Vagina (tissue), 2 donors: Measurements from ENCODE around the gene CTBP1. TPM values are rescaled to one million over a fixed set of nuclear protein-coding genes. Genes with fewer than 3 reads are reported as not detected.
A peak's percentile ranks its signal among the peaks of the same experiment; 100 is the strongest.

Source experiments
- DNase-seq, 2 donors: peaks; one replicate each; pipeline ENCODE4 v3.0.0-alpha.2; 2017; ENCODE audit errors: extremely low spot score in 2 of 2
- H3K27ac ChIP-seq: fragments of 200-600 bp; sonication (generic); one replicate; pipeline ENCODE4 v1.5.1; 2019
- H3K27me3 ChIP-seq: fragments of 200-600 bp; sonication (generic); one replicate; pipeline ENCODE4 v1.5.1; 2019
- H3K36me3 ChIP-seq, 2 donors: fragments of 200-600 bp; sonication (generic); one replicate each; pipeline ENCODE4 v1.5.1; 2017 to 2019
- H3K4me1 ChIP-seq: fragments of 200-600 bp; sonication (generic); one replicate; pipeline ENCODE4 v1.5.1; 2019
- H3K4me3 ChIP-seq, 2 donors: fragments of 200-600 bp; sonication (generic); 1 replicate in 1 of 2; 2 replicates in 1 of 2; pipeline ENCODE4 v1.5.1; 2016 to 2019
- H3K9me3 ChIP-seq: fragments of 200-600 bp; sonication (generic); one replicate; pipeline ENCODE4 v1.5.1; 2019
- CTCF ChIP-seq, 3 experiments: fragments of 450-650 bp in 2 of 3; fragments of 200-600 bp in 1 of 3; sonication (generic) in 1 of 3; IDR thresholded peaks; one replicate each; pipeline ENCODE4 v1.5.1; 2017 to 2019; ENCODE audit warnings: antibody characterized with exemption in 3 of 3, mild to moderate bottlenecking in 2 of 3, moderate library complexity in 2 of 3
- POLR2A ChIP-seq, 2 donors: fragments of 450-650 bp; IDR thresholded peaks; one replicate each; pipeline ENCODE4 v1.6.1; 2017; ENCODE audit warnings: antibody characterized with exemption in 2 of 2, mild to moderate bottlenecking in 2 of 2, moderate library complexity in 2 of 2
- POLR2AphosphoS5 ChIP-seq, 2 donors: sonication (generic); formaldehyde crosslinking; IDR thresholded peaks; one replicate each; pipeline ENCODE4 v1.9.0; 2017; ENCODE audit warnings: antibody characterized with exemption in 2 of 2, mild to moderate bottlenecking in 2 of 2, low read depth in 1 of 2; ENCODE audit not compliant: insufficient read depth in 1 of 2
- intact Hi-C: fragments of 100-400 bp; cut with DNase I; formaldehyde crosslinking; loops from one replicate; pipeline ENCODE4 v1.15.1; 2023
- total RNA-seq: library from RNA; depleted of rRNA; stranded (reverse); fragments of >200 nt; gene quantifications from one replicate; pipeline ENCODE4 v1.2.3, GENCODE V29; 2016

Gene CTBP1
- total RNA-seq, 1 donor from 2014 or later, result 93.1 TPM

DNA sequence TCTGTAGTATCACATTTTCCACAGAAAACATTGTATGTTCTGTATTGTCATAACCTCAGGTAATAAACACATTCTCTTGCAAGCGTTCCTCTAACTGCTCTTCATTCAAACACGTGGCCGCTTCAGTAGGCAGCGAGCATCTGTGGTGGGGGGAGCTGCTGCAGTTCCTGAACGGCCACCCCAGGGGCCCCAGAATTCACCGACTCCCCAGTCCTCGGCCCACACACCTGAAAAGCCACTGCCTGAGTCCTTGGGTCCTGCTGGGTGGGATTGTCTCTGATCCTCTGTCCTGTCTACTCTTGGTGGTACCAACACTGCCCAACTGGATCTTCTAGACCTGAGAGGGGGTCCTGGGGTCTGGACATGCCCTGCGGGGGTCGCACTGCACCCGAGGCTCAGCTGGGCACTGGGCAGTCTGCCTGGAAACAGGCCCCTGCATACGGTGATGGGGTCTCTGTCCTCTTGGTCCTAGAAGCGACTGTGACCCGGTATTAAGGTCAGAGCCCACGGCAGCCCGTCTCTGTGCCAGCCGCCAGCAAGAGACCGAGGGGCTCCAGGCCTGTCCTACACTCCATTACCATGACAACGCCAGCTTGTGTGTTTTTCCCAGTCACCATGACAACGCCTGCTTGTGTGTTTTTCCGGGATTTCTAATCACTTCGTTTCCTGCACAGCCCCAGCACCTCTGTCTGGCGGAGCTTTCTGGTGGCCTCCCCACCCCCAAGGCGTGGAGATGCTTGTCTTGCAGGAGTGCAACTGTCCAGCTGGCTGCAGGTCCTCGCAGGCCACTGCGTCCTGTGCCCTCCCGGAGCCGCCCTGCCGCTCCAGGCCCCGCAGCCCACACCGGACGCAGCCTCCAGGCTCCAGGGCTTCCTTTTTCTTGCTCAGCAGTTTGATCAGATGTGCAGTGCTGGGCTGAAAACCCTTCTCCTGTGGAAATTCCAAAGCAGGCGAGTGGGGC lies 16.0 kb downstream of the CTBP1 start:
- TF ChIP-seq CTCF (IDR thresholded peaks at IDR 0.05), result no peak
- Histone ChIP-seq H3K4me1 (peaks cover 42% of the 10 kb centered on the region), H3K27ac (peak overlapping the region; percentile 42), H3K36me3 (peaks cover 0 to 54% of the 10 kb centered on the region in 2 donors), H3K4me3 (no peak overlapping the region), H3K9me3 (no peaks in the 10 kb centered on the region), H3K27me3 (no peaks in the 10 kb centered on the region)
- intact Hi-C loops, result no loop called here
- no peak for DNase-seq

DNA sequence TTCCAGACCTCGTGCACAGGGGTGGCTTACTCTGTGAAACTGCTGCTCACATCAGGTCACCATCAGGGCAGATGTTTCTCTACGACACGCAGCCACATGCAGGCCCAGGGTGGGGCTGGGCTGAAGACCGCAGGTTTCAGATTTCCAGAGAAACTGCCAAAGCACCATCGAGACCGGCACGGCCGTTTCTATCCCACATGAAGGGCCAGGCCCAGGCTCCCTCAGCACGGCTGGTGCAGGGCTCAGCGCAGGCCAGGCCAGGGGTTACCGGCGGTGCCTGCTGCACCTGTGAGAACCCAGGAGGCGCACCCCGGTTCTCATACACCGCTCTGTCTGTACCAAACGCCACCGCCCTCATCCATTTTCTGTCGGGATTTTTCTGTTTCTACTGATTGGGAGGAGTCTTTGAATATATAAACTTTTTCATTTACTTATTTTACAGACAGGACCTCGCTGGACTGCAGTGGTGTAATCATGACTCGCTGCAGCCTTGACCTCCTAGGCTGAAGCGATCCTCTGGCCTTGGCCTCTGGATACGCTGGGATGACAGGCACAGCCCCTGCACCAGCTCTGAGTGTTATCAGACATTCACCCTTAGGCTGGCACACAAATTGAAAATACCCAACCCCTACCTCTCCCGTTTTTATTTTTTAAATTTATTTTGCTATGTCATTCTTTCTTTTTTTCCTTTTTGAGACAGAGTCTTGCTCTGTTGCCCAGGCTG lies 17.1 kb downstream of the CTBP1 start:
- intact Hi-C loops, result no loop called here
- no peak overlapping the region for H3K27ac ChIP-seq
- H3K4me3 ChIP-seq, result no peak overlapping the region
- H3K4me1 ChIP-seq, result peaks cover 42% of the 10 kb centered on the region
- H3K36me3 ChIP-seq, result peaks cover 0 to 55% of the 10 kb centered on the region in 2 donors
- H3K27me3 ChIP-seq, result no peaks in the 10 kb centered on the region
- no peaks in the 10 kb centered on the region for H3K9me3 ChIP-seq
- TF ChIP-seq POLR2AphosphoS5 (IDR thresholded peaks at IDR 0.05; ENCODE audit: insufficient read depth in 1 of 2, low read depth in 1 of 2) (no peak), CTCF (IDR thresholded peaks at IDR 0.05) (no peak), POLR2A (IDR thresholded peaks at IDR 0.05) (no peak)
- DNase-seq, result no peak

DNA sequence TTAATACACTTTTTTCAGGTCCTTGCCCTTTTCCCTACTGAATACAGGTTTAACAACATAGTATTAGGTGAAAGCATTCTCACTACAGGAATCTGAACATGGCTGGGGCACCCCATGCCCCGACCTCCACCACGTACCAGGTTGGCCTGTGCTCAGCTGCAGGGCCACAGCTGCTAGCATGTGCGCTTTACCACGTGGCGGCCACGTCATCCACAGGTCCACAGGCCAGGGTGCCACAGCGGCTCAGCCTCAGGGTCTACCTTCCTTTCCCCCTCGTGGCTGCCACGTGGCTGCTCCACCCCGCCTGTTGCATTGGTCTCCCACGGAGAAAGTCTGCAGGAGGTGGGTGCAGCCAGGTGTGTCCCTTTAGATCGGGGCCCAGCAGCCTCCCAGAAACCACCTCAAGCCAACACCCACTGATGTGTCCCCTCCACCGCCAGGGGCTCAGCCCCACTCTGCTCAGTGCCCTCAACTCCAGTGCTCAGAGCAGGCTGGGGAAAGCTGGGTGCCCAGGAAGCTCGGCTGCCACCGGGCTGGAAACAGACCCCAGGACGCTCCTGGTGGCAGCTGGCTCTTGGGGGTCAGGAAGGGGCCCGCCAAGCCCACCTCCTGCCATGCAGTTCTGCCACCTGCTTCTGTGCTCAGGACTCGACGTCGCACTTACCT lies 17.8 kb downstream of the CTBP1 start:
- no peaks in the 10 kb centered on the region for H3K9me3 ChIP-seq
- peaks cover 0 to 55% of the 10 kb centered on the region in 2 donors for H3K36me3 ChIP-seq
- no peaks in the 10 kb centered on the region for H3K27me3 ChIP-seq
- no peak overlapping the region for H3K4me3 ChIP-seq
- peaks cover 42% of the 10 kb centered on the region for H3K4me1 ChIP-seq
- TF ChIP-seq POLR2A (IDR thresholded peaks at IDR 0.05), result no peak
- no peak for TF ChIP-seq CTCF (IDR thresholded peaks at IDR 0.05)
- no peak for TF ChIP-seq POLR2AphosphoS5 (IDR thresholded peaks at IDR 0.05; ENCODE audit: insufficient read depth in 1 of 2, low read depth in 1 of 2)
- no peak overlapping the region for H3K27ac ChIP-seq
- no peak for DNase-seq
- intact Hi-C loops, result no loop called here

- no peak overlapping the region for H3K27ac ChIP-seq
- intact Hi-C loops, result no loop called here
- peaks cover 41% of the 10 kb centered on the region for H3K4me1 ChIP-seq
- H3K27me3 ChIP-seq, result no peaks in the 10 kb centered on the region
- H3K36me3 ChIP-seq, result peaks cover 0 to 50% of the 10 kb centered on the region in 2 donors
- no peak for DNase-seq
- no peak for TF ChIP-seq POLR2AphosphoS5 (IDR thresholded peaks at IDR 0.05; ENCODE audit: insufficient read depth in 1 of 2, low read depth in 1 of 2)
- TF ChIP-seq CTCF (IDR thresholded peaks at IDR 0.05), result no peak
- TF ChIP-seq POLR2A (IDR thresholded peaks at IDR 0.05), result no peak
- no peak overlapping the region for H3K4me3 ChIP-seq
- H3K9me3 ChIP-seq, result no peaks in the 10 kb centered on the region
Measured at GRCh38 chr4:1230316-1230715, 18.6 kb downstream of the CTBP1 start.
